ENCODE results near the gene METTL24.
A peak's percentile ranks its signal among the peaks of the same experiment; 100 is the strongest.

Gene METTL24

GRCh38 chr6:110357664-110358552, at the start of gene METTL24:
METTL24 (minus strand) TSS chr6:110358349; CDS start chr6:110358272, 77 bp downstream.
- no peak for DNase-seq

- no peak for DNase-seq
Observed at GRCh38 chr6:110404607-110405006, 46.5 kb upstream of the METTL24 start.

GRCh38 chr6:110401585-110402176, 43.5 kb upstream of the METTL24 start:
- no peak for DNase-seq

- DNase-seq, result no peak
Observed at GRCh38 chr6:110400208-110400607, 42.1 kb upstream of the METTL24 start.

GRCh38 chr6:110399219-110400071, 41.3 kb upstream of the METTL24 start:
- DNase-seq, result no peak

GRCh38 chr6:110398778-110399177, 40.6 kb upstream of the METTL24 start:
- DNase-seq, result no peak

GRCh38 chr6:110395221-110395620, 37.1 kb upstream of the METTL24 start:
- no peak for DNase-seq

- DNase-seq, result no peak
Observed at GRCh38 chr6:110394409-110394808, 36.3 kb upstream of the METTL24 start.

GRCh38 chr6:110392727-110393126, 34.6 kb upstream of the METTL24 start:
- DNase-seq, result no peak

- DNase-seq, result no peak
Observed at GRCh38 chr6:110390404-110390803, 32.3 kb upstream of the METTL24 start.

GRCh38 chr6:110389689-110390382, 31.7 kb upstream of the METTL24 start:
- peak; percentile 83 for DNase-seq

- DNase-seq, result no peak
Observed at GRCh38 chr6:110387986-110388385, 29.8 kb upstream of the METTL24 start.

- DNase-seq, result no peak
Observed at GRCh38 chr6:110385458-110385863, 27.3 kb upstream of the METTL24 start.

- no peak for DNase-seq
Observed at GRCh38 chr6:110378552-110378951, 20.4 kb upstream of the METTL24 start.

GRCh38 chr6:110369066-110369465, 10.9 kb upstream of the METTL24 start:
- no peak for DNase-seq

- no peak for DNase-seq
Observed at GRCh38 chr6:110368284-110368683, 10.1 kb upstream of the METTL24 start.

- no peak for DNase-seq
Observed at GRCh38 chr6:110367825-110368224, 9.7 kb upstream of the METTL24 start.

- DNase-seq, result no peak
Observed at GRCh38 chr6:110366975-110367374, 8.8 kb upstream of the METTL24 start.

- DNase-seq, result no peak
Observed at GRCh38 chr6:110366256-110366655, 8.1 kb upstream of the METTL24 start.

GRCh38 chr6:110364364-110365105, 6.4 kb upstream of the METTL24 start:
- DNase-seq, result no peak

- no peak for DNase-seq
Observed at GRCh38 chr6:110363748-110364147, 5.6 kb upstream of the METTL24 start.

GRCh38 chr6:110360676-110361075, 2.5 kb upstream of the METTL24 start:
- no peak for DNase-seq
